ENCODE data around the gene CMTR1. TPM values are rescaled to one million over a fixed set of nuclear protein-coding genes. Genes with fewer than 3 reads are reported as not detected.

CMTR1 gene
- total RNA-seq, 1 experiment from 2014 or later: 28.7 TPM

- Histone ChIP-seq H3K9me3 (ENCODE audit: control insufficient read depth in 1 of 2, insufficient read depth in 1 of 2, low read depth in 1 of 2, low read length in 2 of 2) (no peaks in the 10 kb centered on the region), H3K4me3 (replicated peaks in 1 of 2; ENCODE audit: low read depth in 1 of 2, low read length in 2 of 2) (no peak overlapping the region), H3K4me1 (ENCODE audit: control insufficient read depth in 1 of 2, insufficient read depth in 2 of 2, low read length in 2 of 2) (no peaks in the 10 kb centered on the region), H3K9me2 (ENCODE audit: insufficient read depth) (0 out of 2 replicates have a peak, but pooled peaks cover 3% of the 10 kb centered on the region), H3K27ac (ENCODE audit: low read depth, low read length) (no peak overlapping the region), H3K79me2 (ENCODE audit: insufficient read depth, low read length) (no peaks in the 10 kb centered on the region), H3K9ac (ENCODE audit: low read length) (no peak overlapping the region), H3K27me3 (ENCODE audit: insufficient read depth, low read length) (no peaks in the 10 kb centered on the region), H4K20me1 (ENCODE audit: insufficient read depth) (no peaks in the 10 kb centered on the region), H3K36me3 (ENCODE audit: control insufficient read depth in 1 of 2, insufficient read depth in 2 of 2, low read length in 2 of 2) (no peaks in the 10 kb centered on the region), H3K4me2 (ENCODE audit: low read length) (no peak overlapping the region), H2AFZ (ENCODE audit: low read depth, low read length, poor library complexity, severe bottlenecking) (peak overlapping the region; percentile 1)
- ChIA-PET POLR2A (no interaction called here), RAD21 (ENCODE audit: low non-redundant PET in 1 of 2, low total read pairs in 2 of 2, uncharacterized antibody in 2 of 2, unreplicated experiment in 2 of 2) (no interaction called here), CTCF (no interaction called here)
- TF ChIP-seq RAD21 (IDR thresholded peaks at IDR 0.05; ENCODE audit: low read depth) (no peak), EGR1 (IDR thresholded peaks at IDR 0.05; ENCODE audit: low read depth) (no peak), EZH2 (IDR thresholded peaks at IDR 0.05) (no peak), MAX (IDR thresholded peaks at IDR 0.05) (no peak), ZBTB33 (IDR thresholded peaks at IDR 0.05; ENCODE audit: extremely low read depth, insufficient replicate concordance, low read length) (no peak), ATF3 (IDR thresholded peaks at IDR 0.05) (no peak), POLR2AphosphoS5 (IDR thresholded peaks at IDR 0.05; ENCODE audit: low read depth, low read length) (no peak), SP1 (IDR thresholded peaks at IDR 0.05; ENCODE audit: low read depth) (no peak), JUND (IDR thresholded peaks at IDR 0.05) (no peak), FOSL1 (IDR thresholded peaks at IDR 0.05; ENCODE audit: low read depth) (no peak), CBX3 (IDR thresholded peaks at IDR 0.05; ENCODE audit: low read depth) (no peak), ZNF274 (IDR thresholded peaks at IDR 0.05; ENCODE audit: low read depth, low read length) (no peak), ZFX (IDR thresholded peaks at IDR 0.05) (no peak)
- DNase-seq (ENCODE audit: low read depth, low spot score) (no peak), ATAC-seq (no peak)
- intact Hi-C loops (cut with micrococcal nuclease): no loop called here
- no TSS peak for BruUV-seq (replicated peaks)
Observed at GRCh38 chr6:37426945-37427510, 6.0 kb upstream of the CMTR1 start.

Measured in HCT116 (cell line).